ENCODE data around the gene FAM174A. TPM values are rescaled to one million over a fixed set of nuclear protein-coding genes. Genes with fewer than 3 reads are reported as not detected.

The FAM174A gene
- total and polyA plus RNA-seq, 9 of the 15 experiments (the other 6 are each of a cell fraction or from before 2014, with no cell fraction given) = 0.14 to 2.9 (median 1.2) TPM

DNA sequence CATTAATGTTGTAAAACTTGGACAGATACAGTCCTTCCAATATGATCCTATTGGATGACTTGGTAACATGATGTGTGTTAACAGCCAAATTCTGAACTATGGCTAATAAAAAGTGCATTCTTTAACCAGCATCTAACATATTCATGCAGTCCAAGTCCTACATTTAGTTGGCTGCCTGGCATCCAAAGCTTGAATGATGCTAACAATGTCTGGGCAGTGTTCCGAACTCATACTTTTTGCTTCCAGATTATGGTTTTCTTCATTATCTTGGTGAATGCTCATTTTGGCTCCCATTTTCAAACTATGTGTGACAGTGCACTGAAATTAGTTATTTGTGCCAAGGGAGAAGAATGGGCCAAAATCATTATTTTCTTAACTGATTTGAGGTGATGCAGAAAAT lies 2.8 kb downstream of the FAM174A start (continued):
- TF ChIP-seq ZNF3 (CRISPR knock-in tag; IDR thresholded peaks at IDR 0.05) = no peak
- no peak for TF ChIP-seq BRD4 (IDR thresholded peaks at IDR 0.05)

DNA sequence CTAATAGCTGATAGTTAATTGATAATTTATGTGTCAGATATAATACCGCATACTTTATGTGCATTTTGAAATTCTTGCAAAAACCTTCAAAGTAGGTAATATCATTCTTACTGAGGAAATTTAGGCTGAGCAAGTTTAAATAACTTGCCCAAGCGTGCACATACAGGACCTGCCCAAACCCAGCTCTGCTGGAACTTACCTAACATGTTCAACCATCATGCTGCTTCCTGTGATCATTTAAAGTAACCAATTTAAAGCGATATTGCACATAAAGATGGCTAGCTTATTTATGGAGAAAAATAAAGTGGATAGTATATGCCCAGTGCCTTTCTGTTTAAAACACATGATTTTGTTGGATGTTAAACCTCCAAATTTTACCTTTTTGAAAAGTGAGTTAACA lies 4.3 kb downstream of the FAM174A start:
- DNase-seq (ENCODE audit: extremely low read depth in 1 of 4, low spot score in 3 of 4) (no peak), FAIRE-seq (no peak), ATAC-seq (no peak)
- H3K9ac ChIP-seq (ENCODE audit: insufficient read depth in 1 of 2, low read depth in 2 of 2, low read length in 2 of 2) = no peak overlapping the region
- no peak overlapping the region for H3K4me2 ChIP-seq (ENCODE audit: insufficient read depth, low read length)
- no TSS peak for BruUV-seq (replicated peaks)
- intact Hi-C loops (cut with micrococcal nuclease) = no loop called here
- peaks cover 0 to 8% of the 10 kb centered on the region in 2 experiments; a peak in 2 of 5 replicates for H3K4me1 ChIP-seq (replicated peaks in 1 of 2; ENCODE audit: control insufficient read depth in 2 of 2, insufficient read depth in 2 of 2, low read length in 2 of 2)
- no peaks in the 10 kb centered on the region for H3K27me3 ChIP-seq (ENCODE audit: control insufficient read depth in 2 of 2, insufficient read depth in 2 of 2, low read length in 2 of 2)
- ChIA-PET CTCF (ENCODE audit: low intra/inter-chr PET ratio) (no interaction called here), POLR2A (interaction anchor here (0.5 kb wide), 1 partner anchor 86 kb away, joined by 4 read pairs; no protein-coding TSS in a partner anchor)
- H3K4me3 ChIP-seq = no peak overlapping the region
- H4K20me1 ChIP-seq (replicated peaks; ENCODE audit: control insufficient read depth, insufficient read depth, low read length) = no peaks in the 10 kb centered on the region
- in situ Hi-C loops (cut with MboI) = no loop called here
- no peak overlapping the region for H3K27ac ChIP-seq (ENCODE audit: extremely low read depth, low read depth, low read length)
- H3K9me3 ChIP-seq (replicated peaks; ENCODE audit: control insufficient read depth, insufficient read depth, low read depth, low read length) = no peaks in the 10 kb centered on the region
- H3K36me3 ChIP-seq (ENCODE audit: control insufficient read depth, insufficient read depth, low read length) = no peaks in the 10 kb centered on the region
- no peaks in the 10 kb centered on the region for H3K79me2 ChIP-seq (ENCODE audit: control insufficient read depth, insufficient read depth, low read length)
- no peaks in the 10 kb centered on the region for H3K9me1 ChIP-seq (ENCODE audit: control insufficient read depth, insufficient read depth, low read length)
- no peak overlapping the region for H2AFZ ChIP-seq (ENCODE audit: low read depth, low read length)
- 30% methylated on average over 3 of the region's 3 CpGs for WGBS (ENCODE audit: insufficient coverage, low coverage, missing lambda C conversion rate)
- TF ChIP-seq FUS (optimal IDR thresholded peaks at IDR 0.05; ENCODE audit: low read depth, low read length) (no peak), BMI1 (IDR thresholded peaks at IDR 0.05; ENCODE audit: low read length) (no peak), HCFC1 (IDR thresholded peaks at IDR 0.05; ENCODE audit: low read depth, low read length) (no peak), STAG1 (CRISPR knock-in tag; IDR thresholded peaks at IDR 0.05; ENCODE audit: borderline replicate concordance) (no peak), HNRNPL (IDR thresholded peaks at IDR 0.05; ENCODE audit: low read depth, low read length) (no peak), ZBTB7A (IDR thresholded peaks at IDR 0.05; ENCODE audit: borderline replicate concordance, control insufficient read depth, low read depth, low read length) (no peak), ELF1 (tag; IDR thresholded peaks at IDR 0.05) (no peak), CHD2 (IDR thresholded peaks at IDR 0.05; ENCODE audit: low read depth, low read length) (no peak), TRIM24 (IDR thresholded peaks at IDR 0.05) (no peak), SMAD3 (CRISPR knock-in tag; conservative IDR thresholded peaks at IDR 0.05) (no peak), TFAM (CRISPR knock-in tag; conservative IDR thresholded peaks at IDR 0.05) (no peak), ZNF583 (CRISPR knock-in tag; IDR thresholded peaks at IDR 0.05) (no peak), CREBBP (IDR thresholded peaks at IDR 0.05; ENCODE audit: low read depth, low read length) (no peak), ZNF354B (CRISPR knock-in tag; IDR thresholded peaks at IDR 0.05) (no peak), GATAD2B (IDR thresholded peaks at IDR 0.05; ENCODE audit: borderline replicate concordance) (no peak)
- TF ChIP-seq, protein P1, sequence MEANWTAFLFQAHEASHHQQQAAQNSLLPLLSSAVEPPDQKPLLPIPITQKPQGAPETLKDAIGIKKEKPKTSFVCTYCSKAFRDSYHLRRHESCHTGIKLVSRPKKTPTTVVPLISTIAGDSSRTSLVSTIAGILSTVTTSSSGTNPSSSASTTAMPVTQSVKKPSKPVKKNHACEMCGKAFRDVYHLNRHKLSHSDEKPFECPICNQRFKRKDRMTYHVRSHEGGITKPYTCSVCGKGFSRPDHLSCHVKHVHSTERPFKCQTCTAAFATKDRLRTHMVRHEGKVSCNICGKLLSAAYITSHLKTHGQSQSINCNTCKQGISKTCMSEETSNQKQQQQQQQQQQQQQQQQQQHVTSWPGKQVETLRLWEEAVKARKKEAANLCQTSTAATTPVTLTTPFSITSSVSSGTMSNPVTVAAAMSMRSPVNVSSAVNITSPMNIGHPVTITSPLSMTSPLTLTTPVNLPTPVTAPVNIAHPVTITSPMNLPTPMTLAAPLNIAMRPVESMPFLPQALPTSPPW (CRISPR knock-in tag; IDR thresholded peaks at IDR 0.05) = no peak
- TF ChIP-seq, protein P2, sequence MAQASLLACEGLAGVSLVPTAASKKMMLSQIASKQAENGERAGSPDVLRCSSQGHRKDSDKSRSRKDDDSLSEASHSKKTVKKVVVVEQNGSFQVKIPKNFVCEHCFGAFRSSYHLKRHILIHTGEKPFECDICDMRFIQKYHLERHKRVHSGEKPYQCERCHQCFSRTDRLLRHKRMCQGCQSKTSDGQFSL (CRISPR knock-in tag; IDR thresholded peaks at IDR 0.05) = no peak
- TF ChIP-seq, protein P2 (tag; IDR thresholded peaks at IDR 0.05) = no peak
- TF ChIP-seq, protein P3, sequence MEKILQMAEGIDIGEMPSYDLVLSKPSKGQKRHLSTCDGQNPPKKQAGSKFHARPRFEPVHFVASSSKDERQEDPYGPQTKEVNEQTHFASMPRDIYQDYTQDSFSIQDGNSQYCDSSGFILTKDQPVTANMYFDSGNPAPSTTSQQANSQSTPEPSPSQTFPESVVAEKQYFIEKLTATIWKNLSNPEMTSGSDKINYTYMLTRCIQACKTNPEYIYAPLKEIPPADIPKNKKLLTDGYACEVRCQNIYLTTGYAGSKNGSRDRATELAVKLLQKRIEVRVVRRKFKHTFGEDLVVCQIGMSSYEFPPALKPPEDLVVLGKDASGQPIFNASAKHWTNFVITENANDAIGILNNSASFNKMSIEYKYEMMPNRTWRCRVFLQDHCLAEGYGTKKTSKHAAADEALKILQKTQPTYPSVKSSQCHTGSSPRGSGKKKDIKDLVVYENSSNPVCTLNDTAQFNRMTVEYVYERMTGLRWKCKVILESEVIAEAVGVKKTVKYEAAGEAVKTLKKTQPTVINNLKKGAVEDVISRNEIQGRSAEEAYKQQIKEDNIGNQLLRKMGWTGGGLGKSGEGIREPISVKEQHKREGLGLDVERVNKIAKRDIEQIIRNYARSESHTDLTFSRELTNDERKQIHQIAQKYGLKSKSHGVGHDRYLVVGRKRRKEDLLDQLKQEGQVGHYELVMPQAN (IDR thresholded peaks at IDR 0.05; ENCODE audit: borderline replicate concordance) = no peak
